Right atrium auricular region (tissue), 2 donors: ENCODE results near the gene MEIOB. TPM values are rescaled to one million over a fixed set of nuclear protein-coding genes. Genes with fewer than 3 reads are reported as not detected.
"Not testable (repeated sequence)": the region's sequence is repeated elsewhere in the genome, so short reads cannot be mapped to it uniquely, and the experiment has no call there.

Experiments
- DNase-seq: peaks from one replicate; pipeline ENCODE4 v3.0.0-alpha.2; 2019; ENCODE audit warnings: low spot score
- H3K27ac ChIP-seq, 2 donors: fragments of 200-600 bp; sonication (generic); 1 replicate in 1 of 2; 2 replicates in 1 of 2; pipeline ENCODE4 v1.5.1; 2016 to 2019
- H3K27me3 ChIP-seq, 2 donors: fragments of 200-600 bp; sonication (generic); one replicate each; pipeline versions ENCODE4 v1.5.1 to v1.6.0; 2017 to 2019
- H3K36me3 ChIP-seq: fragments of 200-600 bp; sonication (generic); one replicate; pipeline ENCODE4 v1.5.1; 2016
- H3K4me1 ChIP-seq, 2 donors: fragments of 200-600 bp; sonication (generic); one replicate each; pipeline versions ENCODE4 v1.5.1 to v1.6.0; 2017 to 2019
- H3K4me3 ChIP-seq, 2 donors: fragments of 200-600 bp; sonication (generic); 1 replicate in 1 of 2; 2 replicates in 1 of 2; pipeline ENCODE4 v1.5.1; 2017 to 2019; ENCODE audit warnings: mild to moderate bottlenecking in 1 of 2, moderate library complexity in 1 of 2
- H3K9me3 ChIP-seq, 2 donors: fragments of 200-600 bp; sonication (generic); one replicate each; pipeline ENCODE4 v1.5.1; 2019
- total RNA-seq, 2 donors: library from RNA; depleted of rRNA; stranded (reverse); fragments of >200 nt; gene quantifications; one replicate each; pipeline ENCODE4 v1.1.0, GENCODE V29; 2016
- TF ChIP-seq, protein P1 (sequence below), 2 donors: fragments of 200-600 bp; sonication (generic); IDR thresholded peaks; one replicate each; pipeline ENCODE4 v1.5.1; 2019; ENCODE audit warnings: antibody characterized with exemption in 2 of 2

MEIOB gene
- total RNA-seq, 2 donors from 2014 or later, result not detected

DNA sequence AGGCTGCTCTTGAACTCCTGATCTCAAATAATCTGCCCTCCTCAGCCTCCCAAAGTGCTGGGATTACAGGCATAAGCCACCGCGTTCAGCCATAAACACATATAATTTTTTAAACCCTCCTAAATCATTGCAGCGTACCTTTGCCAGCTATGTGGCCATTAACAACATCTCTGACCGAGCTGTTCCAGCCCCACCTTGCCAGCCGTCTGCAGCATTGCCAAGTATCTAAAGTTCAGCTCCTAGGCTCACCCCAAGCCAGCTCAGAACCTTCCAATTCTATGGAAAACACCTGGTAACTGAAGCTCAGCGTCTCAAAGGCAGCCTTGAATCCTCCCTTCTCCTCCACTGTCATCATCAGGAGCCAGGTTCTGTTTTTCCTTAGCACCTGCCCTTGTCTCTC, 5.1 kb upstream of the MEIOB start:
- Histone ChIP-seq H3K4me1 (peaks cover 0 to 3% of the 10 kb centered on the region in 2 donors), H3K27ac (no peak overlapping the region), H3K27me3 (peaks cover 0 to 3% of the 10 kb centered on the region in 2 donors), H3K36me3 (no peaks in the 10 kb centered on the region), H3K9me3 (no peaks in the 10 kb centered on the region), H3K4me3 (no peak overlapping the region)
- TF ChIP-seq, protein P1, sequence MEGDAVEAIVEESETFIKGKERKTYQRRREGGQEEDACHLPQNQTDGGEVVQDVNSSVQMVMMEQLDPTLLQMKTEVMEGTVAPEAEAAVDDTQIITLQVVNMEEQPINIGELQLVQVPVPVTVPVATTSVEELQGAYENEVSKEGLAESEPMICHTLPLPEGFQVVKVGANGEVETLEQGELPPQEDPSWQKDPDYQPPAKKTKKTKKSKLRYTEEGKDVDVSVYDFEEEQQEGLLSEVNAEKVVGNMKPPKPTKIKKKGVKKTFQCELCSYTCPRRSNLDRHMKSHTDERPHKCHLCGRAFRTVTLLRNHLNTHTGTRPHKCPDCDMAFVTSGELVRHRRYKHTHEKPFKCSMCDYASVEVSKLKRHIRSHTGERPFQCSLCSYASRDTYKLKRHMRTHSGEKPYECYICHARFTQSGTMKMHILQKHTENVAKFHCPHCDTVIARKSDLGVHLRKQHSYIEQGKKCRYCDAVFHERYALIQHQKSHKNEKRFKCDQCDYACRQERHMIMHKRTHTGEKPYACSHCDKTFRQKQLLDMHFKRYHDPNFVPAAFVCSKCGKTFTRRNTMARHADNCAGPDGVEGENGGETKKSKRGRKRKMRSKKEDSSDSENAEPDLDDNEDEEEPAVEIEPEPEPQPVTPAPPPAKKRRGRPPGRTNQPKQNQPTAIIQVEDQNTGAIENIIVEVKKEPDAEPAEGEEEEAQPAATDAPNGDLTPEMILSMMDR (IDR thresholded peaks at IDR 0.05), result no peak
- no peak for DNase-seq

DNA sequence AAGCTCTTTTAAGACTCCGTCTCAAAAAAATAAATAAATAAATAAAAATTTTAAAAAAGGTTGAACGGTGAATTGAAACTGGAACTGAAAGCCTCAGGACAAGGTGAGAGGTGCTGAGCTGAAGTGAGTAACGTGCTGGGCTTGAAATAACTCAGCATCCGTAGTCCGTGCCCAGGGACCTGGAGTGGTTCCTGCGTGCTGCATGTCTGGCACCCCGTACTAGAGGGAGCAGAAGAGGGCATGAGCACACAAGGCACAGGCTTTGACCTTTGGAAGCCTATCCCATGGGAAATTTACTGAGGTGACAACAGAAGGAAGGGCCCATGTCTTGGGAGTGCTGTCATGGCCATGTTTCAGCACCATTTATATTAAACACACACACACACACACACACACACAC, 4.5 kb upstream of the MEIOB start:
- Histone ChIP-seq H3K27ac (no peak overlapping the region), H3K4me1 (peaks cover 0 to 4% of the 10 kb centered on the region in 2 donors), H3K27me3 (peaks cover 0 to 3% of the 10 kb centered on the region in 2 donors), H3K4me3 (no peak overlapping the region), H3K36me3 (no peaks in the 10 kb centered on the region), H3K9me3 (no peaks in the 10 kb centered on the region)
- TF ChIP-seq, protein P1 (IDR thresholded peaks at IDR 0.05), result no peak
- DNase-seq, result no peak

DNA sequence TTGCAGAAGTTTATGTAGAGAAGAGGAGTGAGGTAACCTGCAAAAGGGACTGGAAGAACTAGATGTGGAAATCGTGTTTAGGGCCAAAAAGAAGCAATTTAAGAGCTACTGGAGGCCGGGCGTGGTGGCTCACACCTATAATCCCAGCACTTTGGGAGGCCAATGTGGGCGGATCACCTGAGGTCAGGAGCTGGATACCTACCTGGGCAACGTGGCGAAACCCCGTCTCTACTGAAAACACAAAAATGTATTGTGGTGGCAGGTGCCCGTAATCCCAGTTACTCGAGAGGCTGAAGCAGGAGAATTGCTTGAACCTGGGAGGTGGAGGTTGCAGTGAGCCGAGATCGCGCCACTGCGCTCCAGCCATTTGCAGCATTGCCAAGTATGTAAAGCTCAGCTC, 4.1 kb upstream of the MEIOB start:
- H3K4me1 ChIP-seq, H3K27ac ChIP-seq, DNase-seq, H3K27me3 ChIP-seq, H3K36me3 ChIP-seq, H3K4me3 ChIP-seq, H3K9me3 ChIP-seq: not testable (repeated sequence)

DNA sequence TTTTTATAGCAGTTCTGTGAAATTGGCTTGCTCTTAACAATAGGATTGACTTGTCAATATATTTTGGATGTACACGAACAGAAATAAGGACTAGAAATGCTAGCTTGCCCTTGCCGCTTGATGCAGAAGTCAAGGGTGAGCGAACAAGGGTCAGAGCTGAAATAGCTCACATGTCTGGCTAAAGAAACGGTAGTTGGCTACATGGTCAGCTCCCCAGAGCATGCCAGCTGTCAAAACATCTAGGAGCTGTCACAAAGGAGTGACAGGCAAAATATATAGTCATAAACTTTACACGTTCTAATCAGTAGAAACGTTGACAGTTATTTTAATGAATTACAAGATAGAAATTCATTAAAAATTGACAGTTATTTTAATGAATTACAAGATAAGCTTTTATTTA, 2.9 kb upstream of the MEIOB start:
- H3K27ac ChIP-seq, result no peak overlapping the region
- DNase-seq, result no peak
- peaks cover 0 to 3% of the 10 kb centered on the region in 2 donors for H3K27me3 ChIP-seq
- peaks cover 0 to 4% of the 10 kb centered on the region in 2 donors for H3K4me1 ChIP-seq
- TF ChIP-seq, protein P1 (IDR thresholded peaks at IDR 0.05), result no peak
- no peaks in the 10 kb centered on the region for H3K9me3 ChIP-seq
- no peaks in the 10 kb centered on the region for H3K36me3 ChIP-seq
- H3K4me3 ChIP-seq, result no peak overlapping the region

DNA sequence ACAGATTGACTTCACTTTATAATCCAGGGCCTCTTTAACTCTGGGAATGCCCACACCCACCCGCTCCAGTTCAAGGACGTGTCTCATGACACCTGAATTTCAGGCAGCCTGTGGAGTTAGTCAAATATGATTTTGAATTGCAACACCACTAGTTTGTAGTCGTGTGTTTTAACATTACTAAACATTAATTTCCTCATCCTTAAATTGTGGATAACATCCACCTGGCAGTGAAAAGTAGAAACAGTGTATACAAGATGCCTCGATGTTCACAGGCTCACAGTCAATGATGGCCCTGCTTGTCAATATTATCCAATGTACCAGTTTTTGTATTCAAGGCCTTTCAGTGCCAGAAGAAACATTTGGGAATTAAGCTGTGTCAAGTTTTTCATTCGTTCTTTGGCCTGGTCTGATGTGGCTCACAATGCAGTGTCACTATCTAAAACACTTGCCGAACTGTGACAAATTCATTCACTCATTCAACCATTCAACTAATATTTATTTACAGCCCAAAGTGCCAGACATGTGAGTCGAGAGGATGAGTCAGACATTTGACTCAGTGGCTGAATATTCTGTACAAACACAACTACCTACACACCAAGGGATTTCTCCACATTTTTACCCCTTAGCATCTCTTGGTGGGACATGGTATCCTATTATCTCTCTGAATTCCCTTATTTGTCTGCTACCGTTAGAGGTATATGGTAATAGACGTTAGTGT, 1.4 kb downstream of the MEIOB start:
- Histone ChIP-seq H3K9me3 (no peaks in the 10 kb centered on the region), H3K4me3 (no peak overlapping the region), H3K36me3 (no peaks in the 10 kb centered on the region), H3K27me3 (peaks cover 0 to 3% of the 10 kb centered on the region in 2 donors), H3K4me1 (peaks cover 0 to 4% of the 10 kb centered on the region in 2 donors), H3K27ac (no peak overlapping the region)
- TF ChIP-seq, protein P1 (IDR thresholded peaks at IDR 0.05), result no peak
- no peak for DNase-seq

DNA sequence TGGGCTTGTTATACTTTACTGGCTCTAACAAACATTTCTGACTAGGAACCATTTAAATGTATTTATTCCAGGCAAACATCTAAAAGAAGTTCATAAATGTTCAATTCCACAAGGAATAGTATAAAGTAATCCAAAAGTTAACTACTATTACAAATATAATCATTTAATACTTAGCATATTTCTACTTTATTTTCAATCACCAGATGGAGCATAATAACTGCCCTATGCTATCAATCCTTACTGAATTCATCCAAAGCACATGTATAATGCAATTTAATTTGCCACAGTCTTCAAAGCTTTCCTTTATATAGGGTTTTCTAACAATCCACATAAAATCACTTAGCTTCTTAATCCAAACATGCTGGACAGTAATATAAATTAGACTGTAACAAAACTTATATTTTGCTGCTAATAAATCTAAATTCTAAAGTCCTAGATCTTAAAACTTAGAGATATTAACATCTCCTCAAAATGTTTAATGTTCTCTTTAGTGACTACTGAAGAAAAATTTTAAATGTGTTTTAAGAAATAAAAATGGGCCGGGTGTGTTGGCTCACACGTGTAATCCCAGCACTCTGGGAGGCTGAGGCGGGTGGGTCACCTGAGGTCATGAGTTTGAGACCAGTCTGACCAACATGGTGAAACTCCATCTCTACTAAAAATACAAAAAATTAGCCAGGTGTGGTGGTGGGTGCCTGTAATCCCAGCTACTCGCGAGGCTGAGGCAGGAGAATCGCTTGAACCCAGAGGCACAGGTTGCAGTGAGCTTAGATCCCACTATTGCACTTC, 5.9 kb downstream of the MEIOB start:
- Histone ChIP-seq H3K27ac (no peak overlapping the region), H3K27me3 (no peaks in the 10 kb centered on the region), H3K4me1 (no peaks in the 10 kb centered on the region), H3K4me3 (no peak overlapping the region), H3K36me3 (no peaks in the 10 kb centered on the region), H3K9me3 (no peaks in the 10 kb centered on the region)
- TF ChIP-seq, protein P1 (IDR thresholded peaks at IDR 0.05), result no peak
- no peak for DNase-seq
